T-helper 17 cell (primary cell): ENCODE data around the gene SLC45A3. TPM values are rescaled to one million over a fixed set of nuclear protein-coding genes. Genes with fewer than 3 reads are reported as not detected.

ENCODE experiments used
- ATAC-seq: fragments of 150-1000 bp; cut with Tn5 transposase; 2 replicates; pipeline ENCODE4 v1.10.0; 2021; ENCODE audit warnings: mild to moderate bottlenecking, moderate library complexity
- DNase-seq, 3 donors: peaks; one replicate each; pipeline versions ENCODE4 v3.0.0 to v3.0.0-alpha.2; 2020 to 2021
- H3K9me3 ChIP-seq: one replicate; pipeline ENCODE4 v1.7.0; 2013; ENCODE audit warnings: low read length, mild to moderate bottlenecking; ENCODE audit not compliant: control insufficient read depth, poor library complexity, severe bottlenecking
- H3K27ac Mint-ChIP-seq: one replicate; pipeline ENCODE4 v1.8.0; 2022; ENCODE audit warnings: mild to moderate bottlenecking, moderate library complexity, mixed read lengths
- H3K27me3 Mint-ChIP-seq: one replicate; pipeline ENCODE4 v1.8.0; 2022; ENCODE audit warnings: mixed read lengths
- H3K36me3 Mint-ChIP-seq: one replicate; pipeline ENCODE4 v1.8.0; 2022; ENCODE audit warnings: low read depth, mixed read lengths
- H3K4me1 Mint-ChIP-seq: one replicate; pipeline ENCODE4 v1.8.0; 2022; ENCODE audit warnings: mild to moderate bottlenecking, mixed read lengths
- H3K4me3 Mint-ChIP-seq: one replicate; pipeline ENCODE4 v1.8.0; 2022; ENCODE audit warnings: mild to moderate bottlenecking, moderate library complexity, mixed read lengths
- total RNA-seq, 4 donors: library from RNA in 2 of 4; stranded (reverse) in 2 of 4; gene quantifications; one replicate each; pipeline ENCODE4 v1.2.3 and lab custom pipeline; 2022 to 2026

The SLC45A3 gene
- total RNA-seq, 2 donors from 2014 or later = 0.80 to 1.7 TPM

DNA sequence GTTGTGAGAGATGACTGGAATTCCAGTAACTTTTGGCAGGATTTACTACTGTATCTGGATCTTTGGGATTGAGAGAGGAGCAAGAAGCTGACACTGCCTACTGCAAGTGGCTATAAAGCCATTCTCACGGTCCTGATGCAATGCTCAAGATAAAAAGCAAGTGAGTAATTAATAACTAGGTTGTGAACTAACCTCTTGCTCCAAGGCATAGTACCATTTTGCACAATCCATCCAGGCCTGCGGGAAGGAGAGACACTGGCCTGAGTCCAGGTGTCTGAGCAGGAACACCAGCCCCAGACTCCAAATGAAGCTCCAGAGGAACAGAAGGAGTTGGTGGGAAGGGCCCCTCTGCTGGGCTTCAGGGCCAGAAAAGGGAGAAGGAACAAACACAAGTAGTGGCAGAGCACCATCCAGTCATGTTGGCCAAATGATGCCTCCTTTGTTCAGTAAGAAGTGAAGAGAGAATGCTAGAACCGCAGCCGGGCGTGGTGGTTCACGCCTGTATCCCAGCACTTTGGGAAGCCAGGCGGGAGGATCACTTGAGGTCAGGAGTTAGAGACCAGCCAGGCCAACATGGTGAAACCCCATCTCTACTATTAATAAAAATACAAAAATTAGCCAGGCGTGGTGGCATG is 9.9 kb upstream of the SLC45A3 start:
- Mint-ChIP-seq H3K36me3 (no peaks in the 10 kb centered on the region), H3K27ac (no peak overlapping the region), H3K4me1 (peaks cover 2% of the 10 kb centered on the region), H3K4me3 (no peak overlapping the region), H3K27me3 (peaks cover 32% of the 10 kb centered on the region)
- ATAC-seq (no peak), DNase-seq (no peak)
- no peaks in the 10 kb centered on the region for H3K9me3 ChIP-seq

- ATAC-seq (no peak), DNase-seq (no peak)
- Mint-ChIP-seq H3K27me3 (peaks cover 32% of the 10 kb centered on the region), H3K27ac (no peak overlapping the region), H3K4me1 (peaks cover 2% of the 10 kb centered on the region), H3K4me3 (no peak overlapping the region), H3K36me3 (no peaks in the 10 kb centered on the region)
- H3K9me3 ChIP-seq = no peaks in the 10 kb centered on the region
Observed at GRCh38 chr1:205689479-205689878, 9.2 kb upstream of the SLC45A3 start.

DNA sequence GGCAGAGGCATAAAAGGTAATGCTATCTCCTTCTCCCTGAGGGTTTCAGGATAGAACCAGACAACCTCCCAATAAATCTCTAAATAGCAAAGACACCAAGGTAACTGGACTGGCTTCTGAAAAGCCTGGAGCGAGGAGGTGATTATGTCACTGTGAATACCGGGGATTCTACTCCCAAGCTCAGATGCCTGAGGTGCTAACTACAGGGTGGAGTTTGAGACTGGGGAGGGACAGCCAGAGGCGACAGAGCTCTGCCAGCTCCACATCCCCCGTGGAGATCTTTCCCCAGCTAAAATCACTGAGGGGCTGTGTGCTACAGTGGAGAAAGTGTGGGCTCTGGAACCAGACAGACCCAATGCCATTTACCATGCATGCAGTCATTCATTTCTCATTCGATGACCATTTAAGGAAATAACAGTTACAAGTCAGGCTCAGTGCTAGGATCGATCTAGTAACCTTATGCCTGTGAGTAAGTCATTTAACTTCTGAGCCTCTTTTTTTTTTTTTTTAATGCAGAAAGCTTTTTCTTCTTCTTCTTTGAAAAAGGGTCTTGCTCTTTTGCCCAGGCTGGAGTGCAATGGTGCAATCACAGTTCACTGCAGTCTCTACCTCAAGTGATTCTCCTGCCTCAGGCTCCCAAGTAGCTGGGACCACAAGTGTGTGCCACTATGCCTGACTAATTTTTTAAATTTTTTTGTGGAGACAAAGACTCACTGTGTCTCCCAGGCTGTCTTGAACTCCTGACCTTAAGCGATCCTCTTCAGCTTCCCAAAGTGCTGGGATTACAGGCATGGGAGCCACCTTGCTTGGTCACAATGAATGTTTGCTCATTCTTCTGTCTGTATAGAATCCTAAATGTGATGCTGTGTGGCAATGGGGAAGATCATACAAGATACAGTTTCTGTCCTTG is 8.1 kb upstream of the SLC45A3 start:
- H3K27me3 Mint-ChIP-seq = peaks cover 30% of the 10 kb centered on the region

DNA sequence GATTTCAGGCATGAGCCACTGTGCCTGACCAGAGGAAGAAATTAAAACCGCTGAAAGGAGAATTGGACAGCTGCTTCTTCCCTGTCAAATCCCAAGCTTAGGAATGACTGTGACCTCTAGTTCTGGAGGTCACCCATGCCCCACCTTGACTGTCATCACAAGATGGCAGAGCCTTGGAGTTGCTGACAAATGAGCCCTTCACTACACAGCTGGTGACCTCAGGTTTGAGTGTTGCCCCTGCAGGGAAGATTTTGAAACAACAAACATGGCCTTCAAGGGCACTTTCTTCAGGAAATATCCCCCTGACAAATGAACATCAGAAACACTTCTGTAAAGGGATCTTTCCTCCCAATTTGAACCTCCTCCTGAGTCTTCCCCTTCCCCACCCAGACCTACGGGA is 6.9 kb upstream of the SLC45A3 start:
- Mint-ChIP-seq H3K27ac (no peak overlapping the region), H3K4me1 (peaks cover 2% of the 10 kb centered on the region), H3K36me3 (no peaks in the 10 kb centered on the region), H3K4me3 (no peak overlapping the region), H3K27me3 (peaks cover 24% of the 10 kb centered on the region)
- DNase-seq (no peak), ATAC-seq (no peak)
- H3K9me3 ChIP-seq = no peaks in the 10 kb centered on the region

More for the DNA sequence above, 8.1 kb upstream of the SLC45A3 start:
- no peaks in the 10 kb centered on the region for H3K36me3 Mint-ChIP-seq
- ATAC-seq (no peak), DNase-seq (no peak)
- H3K4me1 Mint-ChIP-seq = peaks cover 2% of the 10 kb centered on the region
- no peak overlapping the region for H3K27ac Mint-ChIP-seq
- H3K4me3 Mint-ChIP-seq = no peak overlapping the region
- no peaks in the 10 kb centered on the region for H3K9me3 ChIP-seq

- H3K27ac Mint-ChIP-seq = no peak overlapping the region
- no peaks in the 10 kb centered on the region for H3K9me3 ChIP-seq
- H3K27me3 Mint-ChIP-seq = peaks cover 30% of the 10 kb centered on the region
- peaks cover 7% of the 10 kb centered on the region for H3K4me1 Mint-ChIP-seq
- no peak for ATAC-seq
- peak overlapping the region; percentile 88 for H3K4me3 Mint-ChIP-seq
- no peak for DNase-seq
- no peaks in the 10 kb centered on the region for H3K36me3 Mint-ChIP-seq
Observed at GRCh38 chr1:205681364-205681763, 1.1 kb upstream of the SLC45A3 start.

DNA sequence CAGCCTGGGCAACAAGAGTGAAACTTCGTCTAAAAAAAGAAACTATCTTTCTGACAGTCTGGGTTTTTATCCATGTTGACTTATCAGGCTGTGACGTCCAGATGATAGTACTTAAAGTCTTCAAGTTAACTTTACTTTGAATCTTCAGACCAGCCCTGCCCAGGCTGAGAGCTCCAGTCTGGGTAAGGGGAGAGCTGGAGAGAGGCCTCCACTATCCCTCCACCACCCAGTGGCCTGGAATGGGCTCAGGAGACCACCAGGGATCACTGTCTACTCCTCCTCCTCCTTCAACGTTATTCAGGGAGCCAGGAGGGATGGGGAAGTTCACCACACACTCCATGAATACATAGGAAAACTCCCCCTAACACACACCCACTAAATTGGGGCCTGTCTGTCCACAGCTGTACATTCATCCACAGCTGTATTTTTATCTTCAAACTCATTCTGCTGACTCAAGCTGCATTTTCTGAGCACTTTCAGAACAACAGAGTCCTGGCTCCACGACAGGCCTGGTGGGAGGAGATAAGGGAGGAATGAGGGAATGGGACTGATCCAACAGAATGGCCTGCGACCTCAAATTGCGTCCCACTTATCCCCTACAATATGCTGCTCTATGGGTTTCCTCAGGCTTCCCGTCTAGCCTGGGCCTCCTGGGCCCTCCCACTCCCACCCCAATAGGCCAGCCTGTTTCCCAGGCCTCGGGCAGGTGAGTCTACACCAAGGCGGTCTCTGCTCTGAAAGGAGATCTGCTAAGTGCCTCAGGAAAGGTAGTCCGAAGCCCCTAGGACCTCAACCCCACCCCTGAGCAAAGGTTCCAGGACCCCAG is 1.8 kb downstream of the SLC45A3 start:
- no peaks in the 10 kb centered on the region for H3K36me3 Mint-ChIP-seq
- no peak for ATAC-seq

GRCh38 chr1:205677167-205677566 is 3.1 kb downstream of the SLC45A3 start:
- Mint-ChIP-seq H3K4me3 (no peak overlapping the region), H3K27me3 (peaks cover 41% of the 10 kb centered on the region), H3K36me3 (no peaks in the 10 kb centered on the region), H3K4me1 (peaks cover 7% of the 10 kb centered on the region), H3K27ac (no peak overlapping the region)
- H3K9me3 ChIP-seq = no peaks in the 10 kb centered on the region
- ATAC-seq (no peak), DNase-seq (no peak)

More for the DNA sequence above, 1.8 kb downstream of the SLC45A3 start:
- H3K27ac Mint-ChIP-seq = peak overlapping the region; percentile 73
- peaks cover 7% of the 10 kb centered on the region for H3K4me1 Mint-ChIP-seq
- no peak for DNase-seq
- peak overlapping the region; percentile 88 for H3K4me3 Mint-ChIP-seq
- peaks cover 41% of the 10 kb centered on the region for H3K27me3 Mint-ChIP-seq
- no peaks in the 10 kb centered on the region for H3K9me3 ChIP-seq

- ATAC-seq = no peak
- peaks cover 7% of the 10 kb centered on the region for H3K4me1 Mint-ChIP-seq
Observed at GRCh38 chr1:205676597-205676996, 3.7 kb downstream of the SLC45A3 start.

GRCh38 chr1:205676002-205676401 is 4.3 kb downstream of the SLC45A3 start:
- DNase-seq (no peak), ATAC-seq (no peak)
- H3K4me1 Mint-ChIP-seq = peaks cover 7% of the 10 kb centered on the region
- peaks cover 44% of the 10 kb centered on the region for H3K27me3 Mint-ChIP-seq
- H3K36me3 Mint-ChIP-seq = no peaks in the 10 kb centered on the region
- no peaks in the 10 kb centered on the region for H3K9me3 ChIP-seq
- H3K4me3 Mint-ChIP-seq = no peak overlapping the region
- H3K27ac Mint-ChIP-seq = no peak overlapping the region

More at GRCh38 chr1:205676597-205676996, 3.7 kb downstream of the SLC45A3 start:
- Mint-ChIP-seq H3K36me3 (no peaks in the 10 kb centered on the region), H3K4me3 (no peak overlapping the region), H3K27ac (no peak overlapping the region), H3K27me3 (peaks cover 44% of the 10 kb centered on the region)
- DNase-seq = no peak
- no peaks in the 10 kb centered on the region for H3K9me3 ChIP-seq

DNA sequence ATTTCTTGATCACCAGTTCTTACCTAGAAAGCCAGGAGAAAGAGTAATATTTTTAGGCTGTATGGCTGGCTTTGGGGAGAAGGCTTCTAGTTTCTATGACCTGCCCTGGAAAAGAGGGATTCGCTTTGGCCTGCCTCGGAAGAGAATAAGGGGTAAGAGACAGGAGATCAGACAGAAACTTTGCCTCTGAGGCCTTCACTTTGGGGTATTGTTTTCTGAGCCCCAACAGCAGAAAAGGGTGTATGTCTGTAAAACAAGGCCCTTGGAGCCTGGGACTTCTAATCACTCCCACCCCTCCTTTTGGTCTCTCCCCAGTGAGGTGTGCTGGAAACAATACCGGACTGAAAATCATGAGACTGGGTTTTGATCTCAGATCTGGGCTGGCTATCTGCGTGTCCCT is 5.1 kb downstream of the SLC45A3 start:
- DNase-seq (no peak), ATAC-seq (no peak)
- no peaks in the 10 kb centered on the region for H3K36me3 Mint-ChIP-seq
- no peak overlapping the region for H3K4me3 Mint-ChIP-seq
- H3K27me3 Mint-ChIP-seq = peaks cover 40% of the 10 kb centered on the region
- H3K9me3 ChIP-seq = no peaks in the 10 kb centered on the region
- H3K4me1 Mint-ChIP-seq = peaks cover 5% of the 10 kb centered on the region
- no peak overlapping the region for H3K27ac Mint-ChIP-seq

GRCh38 chr1:205672970-205673369 is 7.3 kb downstream of the SLC45A3 start:
- no peaks in the 10 kb centered on the region for H3K9me3 ChIP-seq
- ATAC-seq (no peak), DNase-seq (no peak)
- H3K27me3 Mint-ChIP-seq = peaks cover 48% of the 10 kb centered on the region
- peaks cover 5% of the 10 kb centered on the region for H3K4me1 Mint-ChIP-seq
- H3K27ac Mint-ChIP-seq = no peak overlapping the region
- no peak overlapping the region for H3K4me3 Mint-ChIP-seq
- no peaks in the 10 kb centered on the region for H3K36me3 Mint-ChIP-seq

- Mint-ChIP-seq H3K27me3 (peaks cover 50% of the 10 kb centered on the region), H3K36me3 (no peaks in the 10 kb centered on the region), H3K27ac (no peak overlapping the region), H3K4me1 (peaks cover 5% of the 10 kb centered on the region), H3K4me3 (no peak overlapping the region)
- ATAC-seq = no peak
- DNase-seq = no peak
- no peaks in the 10 kb centered on the region for H3K9me3 ChIP-seq
Observed at GRCh38 chr1:205672395-205672889, 7.9 kb downstream of the SLC45A3 start.
